ENCODE measurements around the gene PGM2L1.

PGM2L1 gene

DNA sequence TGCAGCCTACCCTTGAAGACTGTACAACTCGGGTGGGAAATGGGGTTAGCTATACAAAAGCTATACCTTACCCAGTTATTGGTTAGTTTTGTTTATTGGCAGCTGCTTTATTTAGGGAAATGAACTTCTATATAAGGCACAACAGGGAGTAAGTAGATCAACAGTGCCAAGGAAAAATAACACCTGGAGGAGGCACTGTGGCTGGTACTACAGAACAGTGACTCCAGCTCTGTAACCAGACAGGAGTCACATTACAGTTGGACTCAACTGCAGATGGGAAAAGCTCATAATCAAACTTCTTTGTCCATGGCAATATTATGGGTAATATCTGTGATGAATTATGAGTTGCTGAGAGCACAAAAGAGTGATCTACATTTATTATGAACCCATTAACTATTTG lies 100.7 kb downstream of the PGM2L1 start:
- no peak for DNase-seq (ENCODE audit: low spot score)

DNA sequence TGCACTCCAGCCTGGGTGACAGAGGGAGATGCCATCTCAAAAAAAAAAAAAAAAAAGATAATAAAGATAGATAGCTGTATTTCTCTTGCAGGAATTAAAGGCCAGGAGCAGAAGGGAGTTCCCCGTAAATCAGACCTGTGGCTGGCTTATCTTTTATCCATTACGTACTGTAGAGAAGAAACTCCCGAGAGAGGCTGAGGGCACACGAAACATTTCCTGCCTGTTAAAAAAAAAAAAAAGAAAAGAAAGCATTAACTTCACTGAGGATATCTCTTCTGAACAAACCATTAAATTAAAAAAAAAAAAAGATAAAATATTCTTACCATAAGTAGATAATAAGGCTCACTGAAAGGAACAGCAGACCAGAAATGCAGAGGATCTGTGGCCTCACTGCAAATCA lies 109.3 kb downstream of the PGM2L1 start:
- DNase-seq (ENCODE audit: low spot score): no peak

GRCh38 chr11:74288161-74288560 lies 110.1 kb downstream of the PGM2L1 start:
- DNase-seq (ENCODE audit: low spot score): no peak

DNA sequence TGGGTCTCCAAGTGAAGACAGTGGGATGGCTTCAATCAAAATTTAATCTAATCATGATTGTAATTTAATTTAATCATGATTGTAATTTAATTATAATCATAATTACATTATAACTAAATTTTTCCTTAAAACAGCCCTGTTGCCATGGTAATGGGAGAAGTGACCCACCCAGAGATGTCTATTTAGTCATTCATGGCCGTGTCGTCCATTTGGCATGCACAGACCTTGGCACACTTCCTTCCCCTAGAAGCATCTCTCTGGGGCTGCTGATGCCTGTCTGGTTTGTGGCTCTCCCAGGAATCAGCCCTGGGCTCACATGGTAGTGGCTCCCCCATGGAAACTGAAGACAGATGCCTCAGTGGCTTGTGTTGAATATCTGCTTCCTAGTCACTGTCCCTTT lies 113.8 kb downstream of the PGM2L1 start:
- no peak for DNase-seq (ENCODE audit: low spot score)

DNA sequence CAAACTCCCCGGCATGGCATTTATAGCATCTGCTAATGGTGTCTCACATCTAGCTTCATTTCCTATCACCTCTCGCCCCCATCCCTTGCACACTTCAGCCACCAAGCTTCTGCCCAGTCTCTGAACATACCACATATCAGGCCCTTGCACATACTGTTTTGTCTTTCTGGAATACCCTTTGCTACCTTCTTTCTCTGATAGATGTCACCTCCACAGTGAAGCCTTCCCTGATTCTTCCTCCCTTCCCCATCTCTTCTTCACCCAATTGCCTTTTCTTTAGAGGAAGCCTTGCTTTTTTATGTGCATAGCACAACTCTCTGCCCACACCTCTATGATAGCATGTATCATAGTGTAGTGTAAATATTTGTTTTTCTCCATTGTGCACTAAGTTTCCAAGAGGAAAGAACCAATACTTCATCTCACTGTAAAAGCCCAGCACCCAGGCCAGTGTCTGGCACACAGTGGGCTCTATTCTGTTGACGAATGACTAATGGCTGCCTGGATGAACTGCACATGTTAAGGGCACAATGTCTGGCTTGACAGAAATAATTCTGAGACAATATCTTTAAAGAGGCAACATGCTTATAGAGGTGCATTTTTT lies 114.6 kb downstream of the PGM2L1 start:
- DNase-seq (ENCODE audit: low spot score): no peak

DNA sequence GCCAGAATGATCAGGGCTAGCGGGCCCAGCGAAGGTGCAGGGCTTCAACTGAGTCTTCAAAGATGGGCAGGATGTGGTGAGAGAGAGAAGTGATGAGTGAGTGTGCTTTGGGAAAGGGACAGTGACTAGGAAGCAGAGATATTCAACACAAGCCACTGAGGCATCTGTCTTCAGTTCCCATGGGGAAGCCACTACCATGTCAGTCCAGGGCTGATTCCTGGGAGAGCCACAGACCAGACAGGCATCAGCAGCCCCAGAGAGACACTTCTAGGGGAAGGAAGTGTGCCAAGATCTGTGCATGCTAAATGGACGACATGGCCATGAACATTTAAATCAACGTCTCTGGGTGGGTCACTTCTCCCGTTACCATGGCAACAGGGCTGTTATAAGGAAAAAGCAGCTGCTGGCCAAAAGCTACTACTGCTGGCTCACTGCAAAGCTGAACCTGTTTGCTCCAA lies 115.3 kb downstream of the PGM2L1 start:
- DNase-seq (ENCODE audit: low spot score): no peak

- no peak for DNase-seq (ENCODE audit: low spot score)
Observed at GRCh38 chr11:74282421-74282820, 115.8 kb downstream of the PGM2L1 start.

DNA sequence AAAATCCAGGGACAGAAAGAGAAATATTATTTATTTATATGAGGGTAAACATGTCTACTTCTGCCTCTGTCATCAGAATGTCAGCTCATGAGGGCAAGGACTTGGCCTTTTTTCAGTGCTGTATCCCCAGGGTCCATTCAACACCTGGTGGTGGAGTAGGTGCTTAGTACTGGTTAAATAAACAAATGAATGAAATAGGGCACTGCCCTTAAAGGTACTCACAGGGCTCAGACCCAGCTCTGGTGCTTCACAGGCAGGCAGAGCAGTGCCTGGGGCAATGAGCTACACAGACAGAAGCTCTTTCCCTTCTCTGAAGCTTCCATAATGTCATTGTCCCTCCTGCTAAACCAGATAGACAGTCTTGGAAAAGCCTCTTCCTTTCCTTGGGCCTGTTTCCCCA lies 117.7 kb downstream of the PGM2L1 start:
- no peak for DNase-seq (ENCODE audit: low spot score)

Measured in ecto neural progenitor cell (in vitro differentiated cells).